GM19240 (cell line): Measurements from ENCODE around the gene OR6K6.

Source experiments
- DNase-seq: peaks from one replicate; pipeline ENCODE4 v3.0.0; 2011; ENCODE audit warnings: low spot score; ENCODE audit not compliant: insufficient read length

Gene OR6K6

GRCh38 chr1:158754420-158754819, at the start of gene OR6K6:
Gene OR6K6, plus strand, starts transcription at chr1:158754720. Its CDS starts 168 bp downstream, at chr1:158754888.
- DNase-seq = no peak

GRCh38 chr1:158706096-158706495, 48.4 kb upstream of the OR6K6 start:
- DNase-seq = no peak

GRCh38 chr1:158711098-158711497, 43.4 kb upstream of the OR6K6 start:
- DNase-seq = no peak

GRCh38 chr1:158714754-158715153, 39.8 kb upstream of the OR6K6 start:
- no peak for DNase-seq

GRCh38 chr1:158716335-158716734, 38.2 kb upstream of the OR6K6 start:
- DNase-seq = no peak

GRCh38 chr1:158717344-158717743, 37.2 kb upstream of the OR6K6 start:
- no peak for DNase-seq

- no peak for DNase-seq
Observed at GRCh38 chr1:158719664-158720063, 34.9 kb upstream of the OR6K6 start.

- DNase-seq = no peak
Observed at GRCh38 chr1:158720620-158721019, 33.9 kb upstream of the OR6K6 start, which contains the start of gene OR6K3. Gene OR6K3, minus strand, starts transcription at chr1:158720720. Its CDS starts 2,605 bp downstream, at chr1:158718115.

GRCh38 chr1:158724442-158724841, 30.1 kb upstream of the OR6K6 start:
- DNase-seq = no peak

GRCh38 chr1:158728510-158729225, 25.9 kb upstream of the OR6K6 start:
- no peak for DNase-seq

- DNase-seq = no peak
Observed at GRCh38 chr1:158730453-158730852, 24.1 kb upstream of the OR6K6 start.

GRCh38 chr1:158731707-158732106, 22.8 kb upstream of the OR6K6 start:
- no peak for DNase-seq

GRCh38 chr1:158732524-158732923, 22.0 kb upstream of the OR6K6 start:
- no peak for DNase-seq

- no peak for DNase-seq
Observed at GRCh38 chr1:158735848-158736247, 18.7 kb upstream of the OR6K6 start.

GRCh38 chr1:158752155-158752712, 2.3 kb upstream of the OR6K6 start:
- no peak for DNase-seq

- DNase-seq = no peak
Observed at GRCh38 chr1:158771950-158772866, 17.7 kb downstream of the OR6K6 start, which contains the start of gene OR6N1. Gene OR6N1, minus strand, starts transcription at chr1:158772195. Its CDS starts 5,513 bp downstream, at chr1:158766682.

- no peak for DNase-seq
Observed at GRCh38 chr1:158781104-158781503, 26.6 kb downstream of the OR6K6 start, which contains the start of gene OR6N2. Gene OR6N2, minus strand, starts transcription at chr1:158781204. Its CDS starts 3,569 bp downstream, at chr1:158777635.

- no peak for DNase-seq
Observed at GRCh38 chr1:158793604-158794003, 39.1 kb downstream of the OR6K6 start.

GRCh38 chr1:158794247-158794646, 39.7 kb downstream of the OR6K6 start:
- DNase-seq = no peak

- DNase-seq = no peak
Observed at GRCh38 chr1:158798531-158798930, 44.0 kb downstream of the OR6K6 start.

GRCh38 chr1:158799689-158800088, 45.2 kb downstream of the OR6K6 start:
- DNase-seq = no peak

GRCh38 chr1:158800526-158800925, 46.0 kb downstream of the OR6K6 start:
- DNase-seq = no peak
